HG03039 (cell line): ENCODE measurements around the gene SLC17A6.

Experiments used
- ATAC-seq: cut with Tn5 transposase; IDR thresholded peaks from one replicate; pipeline ENCODE4 v1.9.1; 2021; ENCODE audit warnings: mild to moderate bottlenecking, moderate library complexity; ENCODE audit not compliant: unreplicated experiment

SLC17A6 gene

DNA sequence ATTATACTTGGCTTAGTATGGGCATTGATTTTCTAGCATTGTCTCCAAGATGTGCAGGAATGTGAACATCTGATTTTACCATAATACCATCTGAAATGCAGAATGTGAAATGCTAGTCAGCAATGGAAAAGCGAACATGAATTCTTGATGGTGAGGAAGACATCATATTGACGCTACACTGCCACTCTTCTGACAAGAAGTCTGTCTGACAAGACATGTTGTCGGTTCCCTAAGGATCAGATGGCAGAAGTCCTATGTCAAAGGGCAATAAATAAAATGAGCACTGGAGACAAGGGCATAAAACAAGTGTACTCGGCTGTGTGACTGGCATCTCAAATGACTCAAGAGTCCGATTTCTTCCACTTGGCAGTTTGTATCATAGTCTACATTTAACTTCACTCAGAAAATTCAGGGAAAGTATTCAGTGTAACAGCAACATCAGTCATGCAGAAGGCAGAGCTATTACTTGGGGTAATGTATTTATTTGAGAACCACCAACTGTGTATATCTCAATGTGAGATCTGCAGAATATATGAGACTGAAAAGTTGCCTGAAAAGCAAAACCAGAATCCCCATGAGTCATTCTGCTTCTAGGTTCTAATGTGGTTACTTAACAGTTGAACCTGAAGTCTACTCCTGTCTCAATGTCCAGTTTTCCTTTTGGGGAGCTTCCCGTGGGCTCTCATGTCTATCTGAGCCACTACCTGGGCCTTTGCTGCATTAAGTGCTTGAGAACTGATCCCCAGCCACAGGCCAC lies 51.5 kb downstream of the SLC17A6 start:
- no peak for ATAC-seq

DNA sequence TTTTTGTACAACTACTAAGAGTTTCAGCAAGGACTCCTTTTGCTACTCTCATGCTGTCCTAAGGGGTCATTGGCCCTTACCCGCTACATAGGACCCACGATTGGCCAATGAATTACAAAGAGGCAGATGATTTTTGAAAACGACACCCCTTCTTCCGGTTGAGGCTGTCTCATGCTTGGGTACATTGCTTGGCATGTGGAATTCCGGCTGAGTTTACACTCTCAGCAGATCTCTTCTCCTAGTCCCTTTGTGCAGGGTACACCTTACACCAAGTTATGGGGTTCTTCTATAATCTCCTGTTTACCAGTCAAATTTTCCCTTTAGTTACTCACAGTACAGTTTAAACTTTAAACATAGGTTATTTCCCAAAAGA lies 52.1 kb downstream of the SLC17A6 start:
- no peak for ATAC-seq

DNA sequence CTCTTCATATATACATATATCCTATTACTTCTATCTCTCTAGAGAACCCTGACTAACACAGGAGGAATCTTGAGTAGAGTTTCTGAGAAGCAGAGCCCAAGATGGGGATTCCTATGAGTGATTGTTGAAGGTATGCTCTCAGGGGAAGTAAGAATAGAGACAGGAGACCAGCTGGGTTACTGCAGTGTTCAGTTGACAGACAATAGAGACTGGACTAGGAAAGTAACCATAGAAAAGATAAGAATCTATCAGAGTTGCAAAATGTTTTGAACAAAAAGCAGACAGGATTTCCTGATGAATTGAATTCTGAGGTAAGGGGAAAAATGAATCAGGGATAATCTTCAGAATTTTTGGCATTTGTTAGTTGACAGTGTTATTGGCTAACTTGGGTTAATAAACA lies 54.4 kb downstream of the SLC17A6 start:
- ATAC-seq: no peak

DNA sequence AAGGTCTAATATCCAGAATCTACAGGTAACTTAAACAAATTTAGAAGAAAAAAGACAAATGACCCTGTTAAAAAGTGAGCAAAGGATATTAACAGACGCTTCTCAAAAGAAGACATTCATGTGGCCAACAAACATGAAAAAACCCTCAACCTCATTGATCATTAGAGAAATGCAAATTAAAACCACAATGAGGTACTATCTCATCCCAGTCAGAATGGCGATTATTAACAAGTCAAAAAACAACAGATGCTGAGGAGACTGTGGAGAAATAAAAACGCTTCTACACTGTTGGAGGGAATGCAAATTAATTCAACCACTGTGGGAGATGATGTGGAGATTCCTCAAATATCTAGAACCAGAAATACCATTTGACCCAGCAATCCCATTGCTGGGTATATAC lies 67.2 kb downstream of the SLC17A6 start:
- no peak for ATAC-seq

DNA sequence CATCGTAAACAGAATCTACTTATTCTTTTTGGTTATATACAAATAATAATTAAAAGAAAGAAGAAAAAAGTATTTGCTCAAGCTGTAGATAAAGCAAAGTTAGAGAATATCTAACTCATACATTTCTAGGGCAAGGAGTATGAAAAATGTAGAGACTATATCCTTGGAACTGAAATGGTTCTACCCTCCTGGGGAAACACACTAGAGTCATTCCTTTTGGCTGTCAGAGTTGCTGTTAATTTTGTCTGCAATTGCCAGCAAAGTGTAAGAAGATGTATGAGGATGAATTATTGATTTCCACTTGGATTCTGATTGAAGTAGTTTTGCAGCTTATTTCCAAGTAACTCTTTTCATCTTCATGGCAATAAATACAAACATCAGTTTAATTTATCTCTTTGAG lies 69.1 kb downstream of the SLC17A6 start:
- no peak for ATAC-seq

- no peak for ATAC-seq
Observed at GRCh38 chr11:22407921-22408320, 69.7 kb downstream of the SLC17A6 start.

GRCh38 chr11:22415476-22415875 lies 77.3 kb downstream of the SLC17A6 start:
- no peak for ATAC-seq

- no peak for ATAC-seq
Observed at GRCh38 chr11:22416462-22416861, 78.3 kb downstream of the SLC17A6 start.

DNA sequence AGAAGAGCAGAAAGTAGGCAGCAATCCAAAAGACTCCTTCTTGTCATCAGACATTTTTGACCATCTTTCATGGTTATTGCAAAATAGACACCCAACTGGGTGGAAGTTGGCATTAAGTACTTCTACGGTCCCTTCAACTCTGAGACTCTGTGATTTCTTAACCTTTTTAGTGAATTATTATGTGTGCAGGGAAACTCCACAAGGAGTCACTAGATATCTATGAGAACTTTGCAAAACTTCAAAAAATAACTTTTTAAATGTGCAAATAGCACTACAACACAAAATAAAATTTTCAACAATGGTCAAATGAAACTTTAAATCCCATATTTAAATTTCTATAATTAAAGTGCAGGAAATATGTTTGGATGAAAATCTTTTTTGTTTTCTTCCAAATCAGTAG lies 88.7 kb downstream of the SLC17A6 start:
- ATAC-seq: no peak
